WTC11 (cell line): ENCODE data around the gene IZUMO1. TPM values are rescaled to one million over a fixed set of nuclear protein-coding genes. Genes with fewer than 3 reads are reported as not detected.

ENCODE experiments used
- ATAC-seq: fragments of 200-7000 bp; cut with Tn5 transposase; 2 replicates; pipeline ENCODE4 v1.10.0; 2021; ENCODE audit warnings: mild to moderate bottlenecking, moderate library complexity
- CTCF ChIA-PET: fragments of 300-600 bp; sonication (Branson Sonifier 250); formaldehyde crosslinking; loops from one replicate; lab custom pipeline; 2021; ENCODE audit warnings: antibody characterized with exemption; lab: Charles Lee
- POLR2A ChIA-PET: fragments of 350-600 bp; sonication (Branson Sonifier 250); formaldehyde crosslinking; loops from one replicate; lab custom pipeline; 2021; ENCODE audit warnings: antibody characterized with exemption; lab: Charles Lee
- DNase-seq: peaks from one replicate; pipeline ENCODE4 v3.0.0; 2021; ENCODE audit warnings: low spot score
- H3K27ac Mint-ChIP-seq: 2 replicates; pipeline ENCODE4 v1.8.0; 2021; ENCODE audit warnings: mixed read lengths
- H3K27me3 Mint-ChIP-seq: 2 replicates; pipeline ENCODE4 v1.8.0; 2021; ENCODE audit warnings: low read depth, mild to moderate bottlenecking, moderate library complexity, mixed read lengths
- H3K36me3 Mint-ChIP-seq: 2 replicates; pipeline ENCODE4 v1.8.0; 2021; ENCODE audit warnings: mixed read lengths
- H3K4me1 Mint-ChIP-seq: 2 replicates; pipeline ENCODE4 v1.8.0; 2022; ENCODE audit warnings: mixed read lengths
- H3K4me3 Mint-ChIP-seq: 2 replicates; pipeline ENCODE4 v1.8.0; 2021; ENCODE audit warnings: mild to moderate bottlenecking, moderate library complexity, mixed read lengths
- H3K9me3 Mint-ChIP-seq: 2 replicates; pipeline ENCODE4 v1.8.0; 2021; ENCODE audit warnings: mixed read lengths
- CDX4 ChIP-seq: fragments of 250-450 bp; sonication (Bioruptor Pico); IDR thresholded peaks from 2 replicates; pipeline ENCODE4 v1.9.0; 2021; ENCODE audit warnings: moderate library complexity, mild to moderate bottlenecking, inconsistent platforms, borderline replicate concordance
- CREM ChIP-seq: sonication (generic); formaldehyde crosslinking; IDR thresholded peaks from 2 replicates; pipeline ENCODE4 v1.8.1; 2022; ENCODE audit warnings: mild to moderate bottlenecking, missing genetic modification reagents, moderate library complexity
- IRF2 ChIP-seq: sonication (generic); formaldehyde crosslinking; IDR thresholded peaks from 2 replicates; pipeline ENCODE4 v1.8.0; 2022; ENCODE audit warnings: low read depth, missing genetic modification reagents, borderline replicate concordance
- NFYB ChIP-seq: sonication (generic); formaldehyde crosslinking; conservative IDR thresholded peaks from 2 replicates; pipeline ENCODE4 v1.8.0; 2022; ENCODE audit warnings: low read depth, missing genetic modification reagents
- NR2C2 ChIP-seq: sonication (generic); formaldehyde crosslinking; IDR thresholded peaks from 2 replicates; pipeline ENCODE4 v1.8.0; 2022; ENCODE audit warnings: mild to moderate bottlenecking, missing genetic modification reagents
- PRRX2 ChIP-seq: fragments of 250-450 bp; sonication (Bioruptor Pico); IDR thresholded peaks from 2 replicates; pipeline ENCODE4 v1.8.0; 2021; ENCODE audit warnings: mild to moderate bottlenecking
- SMAD4 ChIP-seq: sonication (generic); formaldehyde crosslinking; IDR thresholded peaks from 2 replicates; pipeline ENCODE4 v1.8.0; 2022; ENCODE audit warnings: mild to moderate bottlenecking, missing genetic modification reagents
- SP1 ChIP-seq: sonication (generic); formaldehyde crosslinking; conservative IDR thresholded peaks from 2 replicates; pipeline ENCODE4 v1.8.1; 2022; ENCODE audit warnings: missing genetic modification reagents
- total RNA-seq: library from RNA; stranded (reverse); gene quantifications from 3 replicates; pipeline ENCODE4 v1.2.3, GENCODE V29; 2021
- TF ChIP-seq, protein P1 (sequence below): sonication (generic); formaldehyde crosslinking; IDR thresholded peaks from 2 replicates; pipeline ENCODE4 v1.8.1; 2023; ENCODE audit warnings: mild to moderate bottlenecking, missing genetic modification reagents, moderate library complexity
- TF ChIP-seq, protein P2 (sequence below): sonication (generic); formaldehyde crosslinking; IDR thresholded peaks from 2 replicates; pipeline ENCODE4 v1.8.0; 2022; ENCODE audit warnings: mild to moderate bottlenecking, missing genetic modification reagents
- TF ChIP-seq, protein P3 (sequence below): fragments of 250-450 bp; sonication (Bioruptor Pico); conservative IDR thresholded peaks from 2 replicates; pipeline ENCODE4 v1.9.0; 2021; ENCODE audit warnings: mild to moderate bottlenecking
- TF ChIP-seq, protein P4 (sequence below): sonication (generic); formaldehyde crosslinking; IDR thresholded peaks from 2 replicates; pipeline ENCODE4 v1.8.1; 2022; ENCODE audit warnings: low read depth, mild to moderate bottlenecking, moderate library complexity, missing genetic modification reagents, borderline replicate concordance
- TF ChIP-seq, protein P5 (sequence below): sonication (generic); formaldehyde crosslinking; IDR thresholded peaks from 2 replicates; pipeline ENCODE4 v1.8.0; 2023; ENCODE audit warnings: missing genetic modification reagents, mild to moderate bottlenecking, borderline replicate concordance

IZUMO1 gene
- total RNA-seq, 1 experiment from 2014 or later = 2.2 TPM

- Mint-ChIP-seq H3K27me3 (peaks cover 50% of the 10 kb centered on the region), H3K4me1 (peaks cover 48% of the 10 kb centered on the region), H3K36me3 (no peaks in the 10 kb centered on the region), H3K9me3 (no peaks in the 10 kb centered on the region), H3K4me3 (peak overlapping the region; percentile 54), H3K27ac (peak overlapping the region; percentile 74)
- ChIA-PET POLR2A (no interaction called here), CTCF (interaction anchor here (0.5 to 5.7 kb wide), 5 partner anchors 27 to 487 kb away, joined by 3 to 49 read pairs (median 4); partner anchors contain the start of gene CA11)
- DNase-seq (peak; percentile 85), ATAC-seq (peak; percentile 29)
- TF ChIP-seq, protein P1, sequence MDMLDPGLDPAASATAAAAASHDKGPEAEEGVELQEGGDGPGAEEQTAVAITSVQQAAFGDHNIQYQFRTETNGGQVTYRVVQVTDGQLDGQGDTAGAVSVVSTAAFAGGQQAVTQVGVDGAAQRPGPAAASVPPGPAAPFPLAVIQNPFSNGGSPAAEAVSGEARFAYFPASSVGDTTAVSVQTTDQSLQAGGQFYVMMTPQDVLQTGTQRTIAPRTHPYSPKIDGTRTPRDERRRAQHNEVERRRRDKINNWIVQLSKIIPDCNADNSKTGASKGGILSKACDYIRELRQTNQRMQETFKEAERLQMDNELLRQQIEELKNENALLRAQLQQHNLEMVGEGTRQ = peak; percentile 34; the same call in 1 of the 2 replicates
- TF ChIP-seq, protein P2, sequence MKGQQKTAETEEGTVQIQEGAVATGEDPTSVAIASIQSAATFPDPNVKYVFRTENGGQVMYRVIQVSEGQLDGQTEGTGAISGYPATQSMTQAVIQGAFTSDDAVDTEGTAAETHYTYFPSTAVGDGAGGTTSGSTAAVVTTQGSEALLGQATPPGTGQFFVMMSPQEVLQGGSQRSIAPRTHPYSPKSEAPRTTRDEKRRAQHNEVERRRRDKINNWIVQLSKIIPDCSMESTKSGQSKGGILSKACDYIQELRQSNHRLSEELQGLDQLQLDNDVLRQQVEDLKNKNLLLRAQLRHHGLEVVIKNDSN = peak; percentile 39; the same call in 1 of the 2 replicates
- TF ChIP-seq SP1 (CRISPR knock-in tag) = peak; percentile 74
- no peak for TF ChIP-seq SMAD4
Observed at GRCh38 chr19:48741129-48741999, 5.3 kb downstream of the IZUMO1 start.

GRCh38 chr19:48740164-48740972 is 6.3 kb downstream of the IZUMO1 start, which contains the start of gene RASIP1:
TSS of gene RASIP1 (minus strand) at chr19:48740610. CDS start at chr19:48740282, 328 bp downstream.
- DNase-seq (no peak), ATAC-seq (no peak)
- TF ChIP-seq, protein P3, sequence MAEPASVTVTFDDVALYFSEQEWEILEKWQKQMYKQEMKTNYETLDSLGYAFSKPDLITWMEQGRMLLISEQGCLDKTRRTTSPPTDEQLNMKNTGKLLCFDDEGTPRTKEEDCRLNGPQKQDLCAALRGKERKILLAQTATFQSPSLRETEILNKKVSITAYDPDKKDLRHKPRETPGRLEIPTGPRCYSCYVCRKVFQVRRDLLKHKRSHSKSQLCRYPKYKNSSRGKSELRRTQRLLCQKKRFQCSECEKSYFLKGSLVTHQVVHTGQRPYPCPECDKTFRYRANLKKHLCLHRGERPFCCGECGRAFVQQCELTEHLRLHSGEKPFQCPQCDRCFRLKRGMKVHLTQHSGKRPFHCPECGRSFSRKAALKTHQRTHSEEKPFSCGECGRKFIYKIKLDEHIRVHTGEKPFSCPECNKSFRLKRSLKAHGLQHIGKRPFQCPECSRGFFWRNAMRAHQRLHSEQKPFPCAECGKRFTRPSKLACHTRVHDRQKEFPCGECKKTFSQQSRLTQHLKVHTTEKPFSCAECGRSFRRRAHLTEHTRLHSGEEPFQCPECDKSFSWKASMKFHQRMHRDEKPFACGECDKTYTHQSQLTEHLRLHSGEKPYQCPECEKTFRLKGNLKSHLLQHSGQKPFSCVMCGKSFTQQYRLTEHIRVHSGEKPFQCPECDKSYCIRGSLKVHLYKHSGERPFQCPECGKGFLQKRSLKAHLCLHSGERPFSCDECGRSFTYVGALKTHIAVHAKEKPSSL (CRISPR knock-in tag) = no peak
- TF ChIP-seq, protein P4, sequence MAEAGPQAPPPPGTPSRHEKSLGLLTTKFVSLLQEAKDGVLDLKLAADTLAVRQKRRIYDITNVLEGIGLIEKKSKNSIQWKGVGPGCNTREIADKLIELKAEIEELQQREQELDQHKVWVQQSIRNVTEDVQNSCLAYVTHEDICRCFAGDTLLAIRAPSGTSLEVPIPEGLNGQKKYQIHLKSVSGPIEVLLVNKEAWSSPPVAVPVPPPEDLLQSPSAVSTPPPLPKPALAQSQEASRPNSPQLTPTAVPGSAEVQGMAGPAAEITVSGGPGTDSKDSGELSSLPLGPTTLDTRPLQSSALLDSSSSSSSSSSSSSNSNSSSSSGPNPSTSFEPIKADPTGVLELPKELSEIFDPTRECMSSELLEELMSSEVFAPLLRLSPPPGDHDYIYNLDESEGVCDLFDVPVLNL (CRISPR knock-in tag) = no peak
- no peak for TF ChIP-seq IRF2 (CRISPR knock-in tag)
- TF ChIP-seq PRRX2 (CRISPR knock-in tag) = no peak
- TF ChIP-seq, protein P5, sequence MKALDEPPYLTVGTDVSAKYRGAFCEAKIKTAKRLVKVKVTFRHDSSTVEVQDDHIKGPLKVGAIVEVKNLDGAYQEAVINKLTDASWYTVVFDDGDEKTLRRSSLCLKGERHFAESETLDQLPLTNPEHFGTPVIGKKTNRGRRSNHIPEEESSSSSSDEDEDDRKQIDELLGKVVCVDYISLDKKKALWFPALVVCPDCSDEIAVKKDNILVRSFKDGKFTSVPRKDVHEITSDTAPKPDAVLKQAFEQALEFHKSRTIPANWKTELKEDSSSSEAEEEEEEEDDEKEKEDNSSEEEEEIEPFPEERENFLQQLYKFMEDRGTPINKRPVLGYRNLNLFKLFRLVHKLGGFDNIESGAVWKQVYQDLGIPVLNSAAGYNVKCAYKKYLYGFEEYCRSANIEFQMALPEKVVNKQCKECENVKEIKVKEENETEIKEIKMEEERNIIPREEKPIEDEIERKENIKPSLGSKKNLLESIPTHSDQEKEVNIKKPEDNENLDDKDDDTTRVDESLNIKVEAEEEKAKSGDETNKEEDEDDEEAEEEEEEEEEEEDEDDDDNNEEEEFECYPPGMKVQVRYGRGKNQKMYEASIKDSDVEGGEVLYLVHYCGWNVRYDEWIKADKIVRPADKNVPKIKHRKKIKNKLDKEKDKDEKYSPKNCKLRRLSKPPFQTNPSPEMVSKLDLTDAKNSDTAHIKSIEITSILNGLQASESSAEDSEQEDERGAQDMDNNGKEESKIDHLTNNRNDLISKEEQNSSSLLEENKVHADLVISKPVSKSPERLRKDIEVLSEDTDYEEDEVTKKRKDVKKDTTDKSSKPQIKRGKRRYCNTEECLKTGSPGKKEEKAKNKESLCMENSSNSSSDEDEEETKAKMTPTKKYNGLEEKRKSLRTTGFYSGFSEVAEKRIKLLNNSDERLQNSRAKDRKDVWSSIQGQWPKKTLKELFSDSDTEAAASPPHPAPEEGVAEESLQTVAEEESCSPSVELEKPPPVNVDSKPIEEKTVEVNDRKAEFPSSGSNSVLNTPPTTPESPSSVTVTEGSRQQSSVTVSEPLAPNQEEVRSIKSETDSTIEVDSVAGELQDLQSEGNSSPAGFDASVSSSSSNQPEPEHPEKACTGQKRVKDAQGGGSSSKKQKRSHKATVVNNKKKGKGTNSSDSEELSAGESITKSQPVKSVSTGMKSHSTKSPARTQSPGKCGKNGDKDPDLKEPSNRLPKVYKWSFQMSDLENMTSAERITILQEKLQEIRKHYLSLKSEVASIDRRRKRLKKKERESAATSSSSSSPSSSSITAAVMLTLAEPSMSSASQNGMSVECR (CRISPR knock-in tag) = no peak
- TF ChIP-seq NR2C2 (CRISPR knock-in tag) = no peak
- TF ChIP-seq CREM = no peak
- TF ChIP-seq NFYB (CRISPR knock-in tag) = no peak
- TF ChIP-seq CDX4 (CRISPR knock-in tag) = no peak
- Mint-ChIP-seq H3K4me1 (peaks cover 39% of the 10 kb centered on the region), H3K27ac (peak within 1 kb of the TSS; percentile 74), H3K9me3 (no peaks in the 10 kb centered on the region), H3K36me3 (no peaks in the 10 kb centered on the region), H3K4me3 (peak within 1 kb of the TSS; percentile 60), H3K27me3 (peaks cover 51% of the 10 kb centered on the region)
- ChIA-PET CTCF (interaction anchor here (1.3 to 5.7 kb wide), 6 partner anchors 12 to 95 kb away, joined by 3 to 56 read pairs (median 23); partner anchors contain the start of gene CA11), POLR2A (no interaction called here)
